Testis (tissue), 2 donors: ENCODE measurements around the gene PCBD2.

ENCODE experiments used
- POLR2A ChIP-seq: fragments of 450-650 bp; IDR thresholded peaks from one replicate; pipeline ENCODE4 v1.6.1; 2017; ENCODE audit warnings: antibody characterized with exemption, mild to moderate bottlenecking, moderate library complexity
- TF ChIP-seq, protein P1 (sequence below), 3 experiments: fragments of 450-650 bp in 2 of 3; fragments of 200-600 bp in 1 of 3; sonication (generic) in 1 of 3; IDR thresholded peaks; one replicate each; pipeline ENCODE4 v1.5.1; 2016 to 2019; ENCODE audit warnings: antibody characterized with exemption in 3 of 3, mild to moderate bottlenecking in 2 of 3, moderate library complexity in 1 of 3

DNA sequence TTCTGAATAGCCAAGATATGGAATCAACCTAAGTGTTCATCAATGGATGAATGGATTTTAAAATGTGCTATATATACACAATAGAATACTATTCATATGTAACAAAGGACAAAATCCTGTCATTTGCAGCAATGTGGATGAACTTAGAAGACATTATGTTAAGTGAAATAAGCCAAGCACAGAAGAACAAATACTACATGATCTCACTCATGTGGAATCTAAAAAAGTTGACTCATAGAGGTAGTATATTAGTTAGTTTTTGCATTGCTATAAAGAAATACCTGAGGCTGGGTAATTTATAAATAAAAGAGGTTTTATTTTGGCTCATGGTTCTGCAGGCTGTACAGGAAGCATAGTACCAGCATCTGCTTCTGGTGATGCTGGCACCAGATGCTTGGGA is 70.9 kb downstream of the PCBD2 start:
- TF ChIP-seq, protein P1, sequence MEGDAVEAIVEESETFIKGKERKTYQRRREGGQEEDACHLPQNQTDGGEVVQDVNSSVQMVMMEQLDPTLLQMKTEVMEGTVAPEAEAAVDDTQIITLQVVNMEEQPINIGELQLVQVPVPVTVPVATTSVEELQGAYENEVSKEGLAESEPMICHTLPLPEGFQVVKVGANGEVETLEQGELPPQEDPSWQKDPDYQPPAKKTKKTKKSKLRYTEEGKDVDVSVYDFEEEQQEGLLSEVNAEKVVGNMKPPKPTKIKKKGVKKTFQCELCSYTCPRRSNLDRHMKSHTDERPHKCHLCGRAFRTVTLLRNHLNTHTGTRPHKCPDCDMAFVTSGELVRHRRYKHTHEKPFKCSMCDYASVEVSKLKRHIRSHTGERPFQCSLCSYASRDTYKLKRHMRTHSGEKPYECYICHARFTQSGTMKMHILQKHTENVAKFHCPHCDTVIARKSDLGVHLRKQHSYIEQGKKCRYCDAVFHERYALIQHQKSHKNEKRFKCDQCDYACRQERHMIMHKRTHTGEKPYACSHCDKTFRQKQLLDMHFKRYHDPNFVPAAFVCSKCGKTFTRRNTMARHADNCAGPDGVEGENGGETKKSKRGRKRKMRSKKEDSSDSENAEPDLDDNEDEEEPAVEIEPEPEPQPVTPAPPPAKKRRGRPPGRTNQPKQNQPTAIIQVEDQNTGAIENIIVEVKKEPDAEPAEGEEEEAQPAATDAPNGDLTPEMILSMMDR (IDR thresholded peaks at IDR 0.05) = no peak
- no peak for TF ChIP-seq POLR2A
